Mesendoderm (in vitro differentiated cells): ENCODE data around the gene WNT5A.

Source experiments
- DNase-seq: peaks from one replicate; pipeline ENCODE4 v3.0.0; 2013
- H2AK5ac ChIP-seq: 2 replicates; pipeline ENCODE4 v1.6.1; 2013; ENCODE audit warnings: low read length, inconsistent platforms
- H2BK120ac ChIP-seq: 2 replicates; pipeline ENCODE4 v1.6.1; 2013; ENCODE audit warnings: low read depth, mild to moderate bottlenecking, low read length, moderate library complexity, mixed read lengths
- H2BK15ac ChIP-seq: replicated peaks from 2 replicates; pipeline ENCODE4 v1.6.1; 2013; ENCODE audit warnings: low read depth, mild to moderate bottlenecking, moderate library complexity
- H2BK5ac ChIP-seq: 2 replicates; pipeline ENCODE4 v1.6.1; 2013; ENCODE audit warnings: low read length, inconsistent platforms
- H3K18ac ChIP-seq: 2 replicates; pipeline ENCODE4 v1.6.1; 2013; ENCODE audit warnings: mild to moderate bottlenecking, low read length, mixed read lengths
- H3K23ac ChIP-seq: one replicate; pipeline ENCODE4 v1.6.1; 2013; ENCODE audit warnings: low read length
- H3K27ac ChIP-seq: 2 replicates; pipeline ENCODE4 v1.5.1; 2013; ENCODE audit warnings: low read depth, mild to moderate bottlenecking, inconsistent platforms, low read length, moderate library complexity
- H3K27me3 ChIP-seq: 2 replicates; pipeline ENCODE4 v1.6.1; 2013; ENCODE audit warnings: low read length, control low read depth, mild to moderate bottlenecking, inconsistent platforms; ENCODE audit not compliant: insufficient read depth, poor library complexity
- H3K36me3 ChIP-seq: 2 replicates; pipeline ENCODE4 v1.6.1; 2013; ENCODE audit warnings: low read length, inconsistent platforms; ENCODE audit not compliant: control insufficient read depth, insufficient read depth
- H3K4ac ChIP-seq: one replicate; pipeline ENCODE4 v1.6.1; 2013; ENCODE audit warnings: low read depth, mild to moderate bottlenecking, low read length, moderate library complexity
- H3K4me1 ChIP-seq: 2 replicates; pipeline ENCODE4 v1.6.1; 2013; ENCODE audit warnings: low read depth, low read length, inconsistent platforms; ENCODE audit not compliant: control insufficient read depth
- H3K4me2 ChIP-seq: 2 replicates; pipeline ENCODE4 v1.6.1; 2013; ENCODE audit warnings: low read length
- H3K4me3 ChIP-seq: 2 replicates; pipeline ENCODE4 v1.5.1; 2013; ENCODE audit warnings: mild to moderate bottlenecking, low read length
- H3K56ac ChIP-seq: one replicate; pipeline ENCODE4 v1.6.1; 2013; ENCODE audit warnings: low read length
- H3K79me1 ChIP-seq: 2 replicates; pipeline ENCODE4 v1.6.1; 2013; ENCODE audit warnings: low read length, inconsistent platforms
- H3K79me2 ChIP-seq: 2 replicates; pipeline ENCODE4 v1.6.1; 2013; ENCODE audit warnings: mild to moderate bottlenecking, low read length; ENCODE audit not compliant: control insufficient read depth, insufficient read depth
- H3K9ac ChIP-seq: 2 replicates; pipeline ENCODE4 v1.6.1; 2013; ENCODE audit warnings: low read length, inconsistent platforms
- H4K5ac ChIP-seq: one replicate; pipeline ENCODE4 v1.6.1; 2013; ENCODE audit warnings: low read length
- H4K8ac ChIP-seq: one replicate; pipeline ENCODE4 v1.6.1; 2013; ENCODE audit warnings: low read depth, mild to moderate bottlenecking, control low read depth, low read length, moderate library complexity
- WGBS: extraction: QIAGEN DNeasy Blood & Tissue Kit; methylation state at CpG from one replicate; pipeline ENCODE4 v1.1.7; 2013; ENCODE audit warnings: low lambda C conversion rate, missing lambda C conversion rate; ENCODE audit not compliant: insufficient coverage; ENCODE audit errors: extremely low coverage; 5-methylcytosine and 5-hydroxymethylcytosine counted together

WNT5A gene

DNA sequence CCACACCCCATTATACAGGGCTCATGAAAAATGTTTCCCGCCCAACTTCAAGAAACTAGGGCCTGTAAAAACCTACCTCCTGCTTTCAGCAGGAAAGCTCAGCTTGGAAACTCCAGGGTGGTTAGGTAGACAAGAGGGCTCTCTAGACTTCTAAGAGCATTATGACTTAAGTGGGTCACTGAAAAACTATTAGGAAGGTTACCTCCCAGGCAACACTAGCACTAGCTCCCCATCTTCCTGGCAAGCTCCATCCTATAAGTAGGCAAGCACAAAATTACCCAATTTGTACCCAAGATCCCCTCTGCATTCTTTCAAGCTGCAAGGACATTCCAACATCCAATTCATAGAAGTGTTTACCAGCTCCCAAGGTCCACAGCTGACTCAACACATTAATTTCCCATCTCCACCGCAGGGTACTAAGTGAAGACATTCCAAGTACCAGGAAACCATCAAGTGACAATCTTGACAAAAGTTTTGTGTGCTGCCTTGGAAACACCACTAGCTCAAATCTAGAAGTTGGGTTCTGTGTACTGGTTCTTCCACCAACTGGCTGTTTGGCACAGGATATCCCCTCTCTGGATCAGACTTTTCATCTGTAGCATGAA lies 46.9 kb downstream of the WNT5A start:
- Histone ChIP-seq H3K27ac (no peak overlapping the region), H2BK15ac (no peak overlapping the region), H3K4me2 (no peak overlapping the region), H3K79me1 (no peaks in the 10 kb centered on the region), H4K5ac (no peak overlapping the region), H3K9ac (no peak overlapping the region), H3K18ac (no peak overlapping the region), H3K23ac (no peak overlapping the region), H2BK120ac (no peak overlapping the region), H3K56ac (no peak overlapping the region), H2AK5ac (no peak overlapping the region), H2BK5ac (no peak overlapping the region), H3K27me3 (no peaks in the 10 kb centered on the region), H3K36me3 (no peaks in the 10 kb centered on the region), H3K4me3 (no peak overlapping the region), H3K4ac (no peak overlapping the region), H3K79me2 (no peaks in the 10 kb centered on the region), H4K8ac (no peak overlapping the region), H3K4me1 (no peaks in the 10 kb centered on the region)
- WGBS, result no CpG with 5 or more reads among the region's 2 CpGs
- no peak for DNase-seq

DNA sequence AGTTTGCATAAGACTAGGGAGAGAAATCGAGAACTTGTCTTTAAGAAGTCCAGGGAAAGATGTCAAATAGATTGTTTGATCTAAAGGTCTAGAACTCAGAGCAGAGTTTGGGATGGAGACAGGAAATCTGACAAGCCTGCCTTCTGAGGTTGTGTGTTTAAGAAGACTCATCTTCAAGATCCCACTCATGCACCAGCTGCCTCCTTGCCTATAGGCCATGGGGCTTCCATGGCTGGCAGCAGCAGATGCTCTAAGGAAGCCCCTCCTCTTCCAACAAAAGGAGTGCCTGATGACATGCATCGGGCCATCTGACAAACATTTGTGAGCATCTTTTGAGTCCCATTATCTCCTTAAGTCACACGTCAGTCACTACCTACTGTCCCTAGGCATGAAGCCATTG lies 47.4 kb downstream of the WNT5A start:
- Histone ChIP-seq H3K27me3 (no peaks in the 10 kb centered on the region), H3K18ac (no peak overlapping the region), H4K8ac (no peak overlapping the region), H2BK120ac (no peak overlapping the region), H3K79me1 (no peaks in the 10 kb centered on the region), H3K79me2 (no peaks in the 10 kb centered on the region), H3K56ac (no peak overlapping the region), H2BK15ac (no peak overlapping the region), H3K4me2 (no peak overlapping the region), H2AK5ac (no peak overlapping the region), H3K4me3 (no peak overlapping the region), H3K27ac (no peak overlapping the region), H3K36me3 (no peaks in the 10 kb centered on the region), H3K9ac (no peak overlapping the region), H4K5ac (no peak overlapping the region), H2BK5ac (no peak overlapping the region), H3K4ac (no peak overlapping the region), H3K23ac (no peak overlapping the region), H3K4me1 (no peaks in the 10 kb centered on the region)
- no CpG with 5 or more reads among the region's 3 CpGs for WGBS
- DNase-seq, result no peak

DNA sequence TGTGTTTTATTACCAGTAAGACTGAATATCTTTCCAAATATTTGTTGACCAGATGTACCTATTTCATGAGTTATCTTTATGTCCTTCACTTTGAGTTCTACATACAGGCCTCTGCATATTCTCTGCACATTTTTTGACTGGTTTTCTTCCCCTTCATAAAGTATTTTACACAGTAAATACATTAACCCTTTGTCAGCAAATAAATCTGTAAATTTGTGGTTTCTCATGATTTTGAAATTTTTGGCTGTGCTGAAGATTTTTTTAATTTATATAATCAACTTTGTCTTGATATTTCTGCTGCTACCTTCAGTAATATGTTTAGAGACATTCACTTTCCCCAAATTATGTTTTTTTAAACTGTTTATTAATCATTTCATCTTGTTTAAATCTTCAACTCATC lies 50.5 kb downstream of the WNT5A start:
- H2BK5ac ChIP-seq, result no peak overlapping the region
- H3K23ac ChIP-seq, result no peak overlapping the region
- H3K18ac ChIP-seq, result no peak overlapping the region
- no peaks in the 10 kb centered on the region for H3K27me3 ChIP-seq
- H3K4me3 ChIP-seq, result no peak overlapping the region
- no peak overlapping the region for H3K4ac ChIP-seq
- H3K4me2 ChIP-seq, result no peak overlapping the region
- no peak overlapping the region for H2BK15ac ChIP-seq
- H4K5ac ChIP-seq, result no peak overlapping the region
- no peaks in the 10 kb centered on the region for H3K4me1 ChIP-seq
- no peak overlapping the region for H2BK120ac ChIP-seq
- no peak overlapping the region for H3K9ac ChIP-seq
- H3K56ac ChIP-seq, result no peak overlapping the region
- H4K8ac ChIP-seq, result no peak overlapping the region
- no peaks in the 10 kb centered on the region for H3K36me3 ChIP-seq
- no peak overlapping the region for H2AK5ac ChIP-seq
- no peaks in the 10 kb centered on the region for H3K79me1 ChIP-seq
- no peaks in the 10 kb centered on the region for H3K79me2 ChIP-seq
- H3K27ac ChIP-seq, result no peak overlapping the region
- DNase-seq, result no peak

DNA sequence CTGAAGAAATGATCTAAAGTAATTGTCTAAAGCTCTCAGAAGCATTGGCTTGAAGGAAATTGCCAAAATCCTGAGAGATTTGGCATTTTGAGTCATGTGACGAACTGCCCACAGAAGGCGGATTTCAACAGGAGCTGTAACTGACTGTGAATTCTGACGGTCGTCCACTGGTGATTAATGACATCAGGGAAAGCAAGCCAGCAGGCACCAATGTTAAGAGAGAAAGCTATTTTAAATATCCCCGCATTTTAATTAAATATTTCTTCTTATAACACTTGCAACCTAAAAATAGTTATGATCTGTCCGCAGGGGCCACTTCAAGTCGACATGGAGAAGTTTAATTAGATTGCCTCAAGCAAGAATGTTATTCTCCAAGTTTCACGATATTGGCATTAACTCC lies 51.6 kb downstream of the WNT5A start:
- Histone ChIP-seq H3K36me3 (no peaks in the 10 kb centered on the region), H3K79me2 (no peaks in the 10 kb centered on the region)
- WGBS, result no CpG with 5 or more reads among the region's 8 CpGs

DNA sequence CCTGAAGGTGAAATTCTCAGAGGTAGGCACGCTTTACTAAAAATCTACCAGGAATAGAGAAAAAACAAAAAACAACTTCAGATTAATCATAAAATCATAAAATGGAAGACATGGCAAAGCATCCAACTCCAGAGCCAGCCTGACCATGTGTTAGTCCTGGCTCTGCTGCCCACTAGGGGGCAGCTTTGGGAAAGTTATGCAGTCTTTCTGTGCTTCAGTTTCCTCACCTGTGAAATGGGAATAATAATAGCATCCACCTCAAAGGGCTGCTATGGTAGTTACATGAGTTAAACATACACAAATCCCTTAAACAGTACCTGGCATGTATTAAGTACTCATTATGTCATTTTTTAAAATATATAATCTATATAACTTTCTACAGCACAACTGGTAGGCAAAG lies 52.3 kb downstream of the WNT5A start:
- Histone ChIP-seq H3K79me1 (no peaks in the 10 kb centered on the region), H3K4me1 (no peaks in the 10 kb centered on the region), H3K23ac (no peak overlapping the region), H3K4me2 (no peak overlapping the region), H3K79me2 (no peaks in the 10 kb centered on the region), H2BK15ac (no peak overlapping the region), H3K36me3 (no peaks in the 10 kb centered on the region), H2BK120ac (no peak overlapping the region), H3K4ac (no peak overlapping the region), H3K56ac (no peak overlapping the region), H3K27me3 (no peaks in the 10 kb centered on the region), H3K27ac (no peak overlapping the region), H4K5ac (no peak overlapping the region), H3K4me3 (no peak overlapping the region), H3K9ac (no peak overlapping the region), H4K8ac (no peak overlapping the region), H3K18ac (no peak overlapping the region), H2AK5ac (no peak overlapping the region), H2BK5ac (no peak overlapping the region)
- peak; percentile 65 for DNase-seq
- WGBS, result no CpG with 5 or more reads among the region's 1 CpG

More for the DNA sequence above, 51.6 kb downstream of the WNT5A start:
- Histone ChIP-seq H3K79me1 (no peaks in the 10 kb centered on the region), H2BK15ac (no peak overlapping the region), H3K4me2 (no peak overlapping the region), H3K56ac (no peak overlapping the region), H2BK120ac (no peak overlapping the region), H3K27me3 (no peaks in the 10 kb centered on the region), H3K4me1 (no peaks in the 10 kb centered on the region), H4K5ac (no peak overlapping the region), H3K4me3 (no peak overlapping the region), H3K27ac (no peak overlapping the region), H2AK5ac (no peak overlapping the region), H3K9ac (no peak overlapping the region), H3K23ac (no peak overlapping the region), H3K18ac (no peak overlapping the region), H2BK5ac (no peak overlapping the region), H4K8ac (no peak overlapping the region), H3K4ac (no peak overlapping the region)
- no peak for DNase-seq

DNA sequence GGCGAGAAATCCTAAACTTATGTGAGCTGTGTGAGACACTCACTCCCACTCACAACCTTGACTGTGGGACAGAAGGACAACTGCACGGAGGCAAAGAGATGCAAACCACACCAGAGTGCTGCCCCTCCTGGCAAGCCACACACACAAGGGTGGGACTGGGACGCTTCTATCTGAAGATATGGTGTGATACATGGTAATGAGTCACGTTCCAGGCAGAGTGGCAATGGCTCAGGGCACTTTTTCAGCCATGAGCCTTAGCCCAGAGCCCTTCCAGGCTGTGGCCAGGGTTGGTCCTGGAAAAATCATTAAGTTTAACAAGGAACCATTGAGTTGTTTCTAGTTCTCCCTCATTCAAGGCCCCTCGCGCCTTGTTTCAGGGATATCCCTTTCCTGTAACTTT lies 56.1 kb downstream of the WNT5A start:
- Histone ChIP-seq H3K79me2 (no peaks in the 10 kb centered on the region), H3K18ac (no peak overlapping the region), H3K79me1 (no peaks in the 10 kb centered on the region), H3K9ac (no peak overlapping the region), H3K4me3 (no peak overlapping the region), H3K27me3 (no peaks in the 10 kb centered on the region), H2BK120ac (no peak overlapping the region), H3K27ac (no peak overlapping the region), H3K23ac (no peak overlapping the region), H4K8ac (no peak overlapping the region), H2BK15ac (no peak overlapping the region), H3K4me1 (no peaks in the 10 kb centered on the region), H2BK5ac (no peak overlapping the region), H3K4me2 (no peak overlapping the region), H3K36me3 (no peaks in the 10 kb centered on the region), H2AK5ac (no peak overlapping the region), H3K56ac (no peak overlapping the region), H4K5ac (no peak overlapping the region), H3K4ac (no peak overlapping the region)
- WGBS, result no CpG with 5 or more reads among the region's 6 CpGs
- DNase-seq, result no peak
